HG03469 (cell line): ENCODE measurements around the gene RPSA.
"Not testable (repeated sequence)": the region's sequence is repeated elsewhere in the genome, so short reads cannot be mapped to it uniquely, and the experiment has no call there.

Source experiments
- ATAC-seq: cut with Tn5 transposase; IDR thresholded peaks from one replicate; pipeline ENCODE4 v1.9.1; 2021; ENCODE audit warnings: mild to moderate bottlenecking, moderate library complexity, moderate number of reproducible peaks; ENCODE audit not compliant: unreplicated experiment

RPSA gene

DNA sequence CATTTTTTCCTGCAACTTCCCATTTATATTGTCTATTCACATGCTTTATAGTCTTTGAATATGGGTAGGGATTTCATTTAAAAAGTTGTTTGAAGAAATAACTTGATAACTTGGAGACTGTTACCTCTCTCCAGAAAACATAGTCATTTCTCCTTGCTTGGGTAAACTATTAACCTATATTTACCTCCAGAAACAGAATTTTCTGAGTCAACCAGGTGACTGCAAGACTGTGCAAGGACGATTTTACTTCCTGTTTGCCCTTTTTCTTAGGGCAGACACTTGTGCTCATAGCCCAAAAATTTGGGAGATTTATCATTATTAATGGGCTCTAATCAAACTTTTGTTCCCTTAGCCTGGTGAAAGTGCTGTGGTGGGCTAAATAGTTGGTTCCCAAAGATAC is 46.6 kb downstream of the RPSA start:
- ATAC-seq: no peak

DNA sequence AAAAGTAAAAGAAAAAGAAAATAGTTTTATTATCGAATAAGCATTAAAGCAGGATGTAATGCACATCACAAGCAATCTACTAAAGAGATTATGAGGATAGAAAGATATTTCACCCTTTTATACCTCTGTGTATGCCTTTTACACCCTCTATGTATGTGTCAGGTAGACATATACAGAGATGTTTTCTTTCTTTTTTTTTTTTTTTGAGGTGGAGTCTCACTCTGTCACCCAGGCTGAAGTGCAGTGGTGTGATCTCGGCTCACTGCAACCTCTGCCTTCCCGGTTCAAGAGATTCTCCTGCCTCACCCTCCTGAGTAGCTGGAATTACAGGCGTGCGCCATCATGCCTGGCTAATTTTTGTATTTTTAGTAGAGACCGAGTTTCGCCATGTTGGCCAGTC is 47.4 kb downstream of the RPSA start:
- ATAC-seq: not testable (repeated sequence)

DNA sequence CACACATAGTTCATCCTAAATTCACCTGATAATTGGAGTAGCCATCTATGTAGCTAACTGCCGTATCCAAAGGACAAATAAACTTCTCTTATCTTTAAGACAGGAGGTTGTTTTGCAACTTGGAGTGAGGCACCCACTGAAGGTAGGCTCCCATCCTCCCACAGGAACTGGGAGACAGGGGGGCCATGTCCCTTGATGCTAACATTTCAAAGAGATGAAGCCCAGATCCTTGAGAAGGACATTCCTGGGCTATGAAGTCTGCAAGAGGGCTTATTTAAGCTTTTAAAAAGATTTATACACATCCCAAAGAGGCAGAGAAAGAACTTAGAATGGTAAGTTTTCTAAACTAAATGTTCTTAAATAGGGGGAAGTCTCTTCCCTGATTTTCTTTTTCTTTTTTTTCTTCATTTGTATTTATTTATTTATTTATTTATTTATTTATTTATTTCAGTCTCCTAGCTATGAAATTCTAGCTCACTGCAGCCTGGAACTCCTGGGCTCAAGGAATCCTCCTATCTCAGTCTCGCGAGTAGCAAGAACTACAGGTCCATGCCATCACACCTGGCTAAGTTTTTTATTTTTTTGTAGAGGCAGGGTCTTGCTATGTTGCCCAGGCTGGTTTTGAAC is 48.2 kb downstream of the RPSA start:
- ATAC-seq: no peak

DNA sequence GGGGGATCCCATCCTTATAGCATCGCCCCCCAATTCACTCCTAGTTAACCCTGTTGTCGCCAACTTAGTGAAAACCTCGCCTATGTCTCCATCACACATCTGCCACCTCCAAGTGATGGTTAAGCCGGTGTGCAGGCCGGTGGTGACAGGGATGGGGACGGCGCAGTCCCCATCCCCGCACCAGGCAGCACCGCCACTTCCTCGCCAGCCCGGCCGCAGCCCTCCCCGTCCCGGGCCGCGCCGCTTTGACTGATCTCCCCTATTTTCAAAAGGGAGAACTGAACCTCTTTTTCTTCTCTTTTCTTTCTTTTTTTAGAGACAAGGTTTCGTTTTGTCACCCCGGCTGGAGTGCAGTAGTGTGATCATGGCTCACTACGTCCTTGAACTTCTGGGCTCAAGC is 49.6 kb downstream of the RPSA start:
- ATAC-seq: no peak

DNA sequence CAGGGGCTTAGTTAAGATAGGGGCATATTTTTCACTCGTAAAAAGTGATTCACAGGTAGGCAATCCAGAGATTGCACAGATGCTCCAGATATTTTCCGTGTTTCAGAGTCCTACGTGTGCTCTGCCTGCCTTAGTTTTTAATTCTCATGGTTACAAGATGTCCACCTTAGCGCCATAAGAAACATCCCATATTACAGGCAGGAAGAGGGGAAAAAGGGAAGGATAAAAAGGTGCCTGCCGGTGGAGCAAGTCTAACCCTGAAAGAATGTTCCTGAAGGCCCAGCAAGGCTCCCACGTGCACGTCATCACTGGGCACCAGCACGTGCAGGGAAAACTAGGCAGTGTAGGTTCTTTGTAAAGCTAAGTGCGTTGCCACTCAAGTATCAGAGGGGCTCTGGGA is 50.8 kb downstream of the RPSA start:
- ATAC-seq: no peak

DNA sequence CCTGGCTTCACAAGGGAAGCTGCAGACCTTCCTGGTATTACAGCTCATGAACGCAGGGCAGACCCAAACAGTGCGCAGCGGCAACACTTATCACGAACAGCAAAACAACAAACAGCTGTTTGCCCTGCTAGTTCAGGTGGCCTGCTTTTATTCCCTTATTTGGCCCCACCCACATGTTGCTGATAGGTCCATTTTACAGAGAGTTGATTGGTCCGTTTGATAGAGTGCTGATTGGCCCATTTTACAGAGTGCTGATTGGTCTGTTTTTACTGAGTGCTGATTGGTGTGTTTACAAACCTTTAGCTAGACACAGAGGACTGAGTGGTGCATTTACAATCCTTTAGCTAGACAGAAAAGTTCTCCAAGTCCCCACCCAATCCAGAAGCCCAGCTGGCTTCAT is 52.1 kb downstream of the RPSA start:
- not testable (repeated sequence) for ATAC-seq

DNA sequence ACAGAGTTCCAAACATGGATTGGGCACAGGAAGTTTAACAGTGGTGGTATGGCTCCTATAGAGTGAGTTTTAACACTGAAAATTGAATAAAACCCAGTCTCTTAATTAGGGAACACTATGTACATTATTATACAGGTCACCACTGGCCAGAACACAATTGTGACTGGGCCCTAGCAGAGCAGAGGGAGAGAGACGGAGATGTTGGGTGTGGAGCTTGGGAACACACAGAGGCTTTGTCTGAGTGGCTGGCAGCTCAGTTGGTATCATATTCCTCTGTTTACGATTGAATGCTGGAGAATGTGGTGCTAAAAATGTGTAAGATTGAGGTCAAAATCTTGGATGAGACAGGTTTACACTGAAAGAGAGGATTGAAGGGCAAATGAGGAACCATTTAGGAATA is 54.2 kb downstream of the RPSA start:
- no peak for ATAC-seq
